Activated CD8-positive, alpha-beta T cell treated with anti-CD3 and anti-CD28 coated beads for 36 hours (primary cell): Measurements from ENCODE around the gene PRR7. TPM values are rescaled to one million over a fixed set of nuclear protein-coding genes. Genes with fewer than 3 reads are reported as not detected.

Experiments used
- ATAC-seq: fragments of 200-7000 bp; cut with Tn5 transposase; one replicate; pipeline ENCODE4 v1.10.0; 2021; ENCODE audit warnings: mild to moderate bottlenecking, moderate library complexity
- CTCF ChIA-PET: fragments of 350-600 bp; sonication (Branson Sonifier 250); formaldehyde crosslinking; loops from one replicate; lab custom pipeline; 2021; ENCODE audit warnings: antibody characterized with exemption; lab: Charles Lee
- POLR2A ChIA-PET: fragments of 350-600 bp; sonication (Branson Sonifier 250); formaldehyde crosslinking; loops from one replicate; lab custom pipeline; 2021; ENCODE audit warnings: antibody characterized with exemption; lab: Charles Lee
- DNase-seq: peaks from one replicate; pipeline ENCODE4 v3.0.0-alpha.2; 2020
- H3K27ac Mint-ChIP-seq: one replicate; pipeline ENCODE4 v1.8.0; 2021; ENCODE audit warnings: mild to moderate bottlenecking, mixed read lengths
- H3K27me3 Mint-ChIP-seq: one replicate; pipeline ENCODE4 v1.8.0; 2021; ENCODE audit warnings: mixed read lengths
- H3K36me3 Mint-ChIP-seq: one replicate; pipeline ENCODE4 v1.8.0; 2021; ENCODE audit warnings: low read depth, mixed read lengths
- H3K4me1 Mint-ChIP-seq: one replicate; pipeline ENCODE4 v1.8.0; 2021; ENCODE audit warnings: low read depth, mixed read lengths
- H3K4me3 Mint-ChIP-seq: one replicate; pipeline ENCODE4 v1.8.0; 2021; ENCODE audit warnings: mild to moderate bottlenecking, moderate library complexity, mixed read lengths
- H3K9me3 Mint-ChIP-seq: one replicate; pipeline ENCODE4 v1.8.0; 2021; ENCODE audit warnings: mixed read lengths
- CTCF ChIP-seq: fragments of 200-600 bp; IDR thresholded peaks from one replicate; pipeline ENCODE4 v1.8.0; 2022; ENCODE audit warnings: antibody characterized with exemption, mild to moderate bottlenecking
- intact Hi-C: fragments of 100-400 bp; cut with micrococcal nuclease; formaldehyde crosslinking; loops from one replicate; pipeline ENCODE4 v1.10.0; 2022
- total RNA-seq, 2 experiments: library from RNA; stranded (reverse); gene quantifications; one replicate each; pipeline ENCODE4 v1.2.3, GENCODE V29; 2021

Gene PRR7
- total RNA-seq, 2 experiments from 2014 or later, result 32.6 to 36.4 TPM

DNA sequence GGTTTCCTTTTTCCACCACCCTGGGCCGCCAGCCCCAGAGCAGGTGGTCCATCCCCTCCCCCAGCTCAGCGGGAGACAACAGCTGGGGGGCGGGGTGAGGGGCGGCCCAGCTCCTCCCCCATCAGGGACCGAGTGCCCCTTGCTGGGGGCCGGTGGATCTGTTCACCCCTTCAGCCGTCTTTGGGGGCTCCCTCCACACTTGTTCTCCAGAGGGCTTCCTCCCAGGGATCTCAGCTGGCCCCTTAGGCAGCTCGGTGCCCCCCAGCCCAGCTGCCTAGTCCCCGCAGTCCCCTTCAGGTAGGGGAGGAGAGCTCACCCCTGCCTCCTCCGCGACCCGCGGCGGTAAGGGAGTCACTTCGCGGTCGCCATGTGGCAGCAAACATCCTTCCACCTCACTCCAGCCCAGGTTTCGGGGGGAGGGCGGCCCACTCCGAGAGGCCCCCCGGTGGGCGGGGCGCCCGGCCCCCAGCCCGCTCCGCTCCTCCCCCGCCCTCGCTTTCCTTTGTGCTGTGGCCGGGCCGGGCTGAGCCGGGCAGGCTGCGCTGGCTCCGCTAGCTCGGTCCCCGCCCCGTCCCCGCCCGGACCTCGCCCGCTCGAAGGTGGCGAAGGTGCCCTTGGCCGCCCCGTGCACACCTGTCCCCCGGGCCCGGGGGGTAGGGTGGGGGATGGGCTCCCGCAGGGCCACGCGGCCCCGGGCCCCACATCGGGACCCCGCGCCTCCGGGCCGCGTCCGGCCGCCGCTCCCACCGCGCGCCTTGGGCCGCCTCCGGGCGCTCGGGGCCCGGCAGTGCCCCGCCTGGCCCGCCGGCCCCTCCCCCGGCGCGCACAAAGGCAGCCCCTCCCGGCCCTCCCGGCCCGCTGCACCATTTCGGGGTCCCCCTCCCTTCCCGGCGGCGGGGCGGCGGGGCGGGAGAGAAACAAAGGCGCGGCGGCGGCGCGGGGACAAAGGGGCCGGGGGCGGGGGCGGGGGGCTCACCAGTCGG is 26.1 kb downstream of the PRR7 start:
- Mint-ChIP-seq H3K4me3 (peak overlapping the region; percentile 80), H3K27me3 (no peaks in the 10 kb centered on the region), H3K4me1 (peaks cover 53% of the 10 kb centered on the region), H3K9me3 (no peaks in the 10 kb centered on the region), H3K27ac (peak overlapping the region; percentile 91), H3K36me3 (peaks cover 31% of the 10 kb centered on the region)
- ChIA-PET POLR2A (interaction anchor here (1.0 to 22.8 kb wide), 13 partner anchors 7 to 163 kb away, joined by 3 to 294 read pairs (median 4); partner anchors contain the start of genes PDLIM7 and PRR7), CTCF (interaction anchor here (1.1 to 5.1 kb wide), 9 partner anchors 9 to 82 kb away, joined by 3 to 24 read pairs (median 7); no protein-coding TSS in a partner anchor)
- TF ChIP-seq CTCF, result no peak
- intact Hi-C loops, result no loop called here
- ATAC-seq (peak; percentile 65), DNase-seq (peak; percentile 91)

- H3K36me3 Mint-ChIP-seq, result peaks cover 26% of the 10 kb centered on the region
- H3K27ac Mint-ChIP-seq, result peak within 1 kb of the TSS; percentile 82
- peaks cover 60% of the 10 kb centered on the region for H3K4me1 Mint-ChIP-seq
- CTCF ChIA-PET, result interaction anchor here (1.3 to 2.5 kb wide), 6 partner anchors 10 to 70 kb away, joined by 4 to 20 read pairs (median 11); no protein-coding TSS in a partner anchor
- H3K9me3 Mint-ChIP-seq, result no peaks in the 10 kb centered on the region
- H3K4me3 Mint-ChIP-seq, result peak within 1 kb of the TSS; percentile 80
- POLR2A ChIA-PET, result interaction anchor here (1.0 to 22.8 kb wide), 6 partner anchors 8 to 112 kb away, joined by 3 to 294 read pairs (median 4); partner anchors contain the start of genes PDLIM7 and PRR7
- intact Hi-C loops, result no loop called here
- DNase-seq (peak; percentile 54), ATAC-seq (peak; percentile 35)
- no peak for TF ChIP-seq CTCF
- no peaks in the 10 kb centered on the region for H3K27me3 Mint-ChIP-seq
These were observed 26.9 kb downstream of the PRR7 start, which contains the start of gene DBN1 for GRCh38 chr5:177473443-177474001. Gene DBN1 (minus strand): TSS chr5:177473634. CDS start chr5:177473521, 113 bp downstream.

- Mint-ChIP-seq H3K36me3 (peaks cover 26% of the 10 kb centered on the region), H3K4me1 (peaks cover 63% of the 10 kb centered on the region), H3K4me3 (peak overlapping the region; percentile 61), H3K27ac (peak overlapping the region; percentile 56), H3K27me3 (no peaks in the 10 kb centered on the region), H3K9me3 (no peaks in the 10 kb centered on the region)
- TF ChIP-seq CTCF, result no peak
- ChIA-PET POLR2A (interaction anchor here (1.4 to 22.8 kb wide), 5 partner anchors 9 to 112 kb away, joined by 3 to 294 read pairs (median 4); partner anchors contain the start of genes PDLIM7 and PRR7), CTCF (interaction anchor here (0.5 to 1.4 kb wide), 4 partner anchors 19 to 29 kb away, joined by 3 to 4 read pairs (median 4); no protein-coding TSS in a partner anchor)
- intact Hi-C loops, result no loop called here
- ATAC-seq (no peak), DNase-seq (no peak)
These were observed 27.4 kb downstream of the PRR7 start for GRCh38 chr5:177474002-177474476.

DNA sequence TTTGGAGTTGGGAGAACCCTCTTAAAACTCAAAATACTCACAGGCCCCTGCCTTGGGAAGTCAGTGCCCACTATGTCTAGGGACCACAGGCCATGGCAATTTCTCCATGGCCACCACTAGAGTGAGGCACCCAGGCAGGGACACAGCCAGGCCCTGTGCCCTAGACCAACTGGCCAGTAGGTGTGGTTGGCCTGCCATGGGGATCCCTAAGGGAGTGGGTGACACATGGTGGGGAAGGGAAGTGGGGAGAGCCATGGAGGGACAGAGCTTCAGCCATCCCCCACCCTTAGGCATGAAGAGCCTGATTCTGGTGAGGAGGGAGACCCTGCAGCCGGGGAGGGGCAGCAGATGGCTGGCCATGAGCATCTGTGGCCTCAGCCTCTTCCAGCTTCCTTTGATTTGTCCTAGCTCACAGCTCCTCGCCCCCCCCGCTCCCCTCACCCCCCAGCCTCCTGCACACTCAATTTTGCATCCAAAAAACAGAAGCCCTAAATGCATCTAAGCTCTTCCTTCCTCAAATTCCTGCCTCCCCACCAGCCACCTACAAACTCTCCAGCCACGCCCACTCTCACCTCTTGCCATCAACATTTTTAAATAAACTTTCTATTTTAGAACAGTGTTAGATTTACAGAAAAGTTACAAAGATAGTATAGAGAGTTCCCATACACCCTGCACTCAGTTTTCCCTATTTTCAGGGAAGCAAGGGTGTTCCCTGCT is 28.4 kb downstream of the PRR7 start:
- ChIA-PET POLR2A (interaction anchor here (0.7 to 22.8 kb wide), 6 partner anchors 8 to 47 kb away, joined by 3 to 294 read pairs (median 4); partner anchors contain the start of genes PDLIM7 and PRR7), CTCF (interaction anchor here (0.5 to 6.5 kb wide), 8 partner anchors 18 to 84 kb away, joined by 3 to 48 read pairs (median 6); no protein-coding TSS in a partner anchor)
- peak; percentile 34 for DNase-seq
- Mint-ChIP-seq H3K9me3 (no peaks in the 10 kb centered on the region), H3K4me1 (peaks cover 70% of the 10 kb centered on the region), H3K27me3 (no peaks in the 10 kb centered on the region), H3K4me3 (peak overlapping the region; percentile 61), H3K36me3 (peaks cover 23% of the 10 kb centered on the region), H3K27ac (peak overlapping the region; percentile 82)
- intact Hi-C loops, result no loop called here
- no peak for ATAC-seq
- no peak for TF ChIP-seq CTCF
